ENCODE data around the gene CDKN2B-AS1. TPM values are rescaled to one million over a fixed set of nuclear protein-coding genes. Genes with fewer than 3 reads are reported as not detected.

Gene CDKN2B-AS1
- total RNA-seq, 2 donors from 2014 or later = 0.62 TPM; not detected in 1

GRCh38 chr9:22120159-22120549, 125.6 kb downstream of the CDKN2B-AS1 start:
- intact Hi-C loops (cut with DNase I) = no loop called here
- Histone ChIP-seq H3K9me3 (no peaks in the 10 kb centered on the region), H3K36me3 (no peaks in the 10 kb centered on the region), H3K4me1 (replicated peaks) (no peaks in the 10 kb centered on the region), H3K27ac (no peak overlapping the region), H3K27me3 (replicated peaks; ENCODE audit: insufficient read depth) (no peaks in the 10 kb centered on the region), H3K4me3 (no peak overlapping the region)
- WGBS = 97% methylated on average over 1 of the region's 1 CpG
- TF ChIP-seq POLR2AphosphoS5 (IDR thresholded peaks at IDR 0.05) (no peak), POLR2A (IDR thresholded peaks at IDR 0.05) (no peak)
- TF ChIP-seq, protein P1, sequence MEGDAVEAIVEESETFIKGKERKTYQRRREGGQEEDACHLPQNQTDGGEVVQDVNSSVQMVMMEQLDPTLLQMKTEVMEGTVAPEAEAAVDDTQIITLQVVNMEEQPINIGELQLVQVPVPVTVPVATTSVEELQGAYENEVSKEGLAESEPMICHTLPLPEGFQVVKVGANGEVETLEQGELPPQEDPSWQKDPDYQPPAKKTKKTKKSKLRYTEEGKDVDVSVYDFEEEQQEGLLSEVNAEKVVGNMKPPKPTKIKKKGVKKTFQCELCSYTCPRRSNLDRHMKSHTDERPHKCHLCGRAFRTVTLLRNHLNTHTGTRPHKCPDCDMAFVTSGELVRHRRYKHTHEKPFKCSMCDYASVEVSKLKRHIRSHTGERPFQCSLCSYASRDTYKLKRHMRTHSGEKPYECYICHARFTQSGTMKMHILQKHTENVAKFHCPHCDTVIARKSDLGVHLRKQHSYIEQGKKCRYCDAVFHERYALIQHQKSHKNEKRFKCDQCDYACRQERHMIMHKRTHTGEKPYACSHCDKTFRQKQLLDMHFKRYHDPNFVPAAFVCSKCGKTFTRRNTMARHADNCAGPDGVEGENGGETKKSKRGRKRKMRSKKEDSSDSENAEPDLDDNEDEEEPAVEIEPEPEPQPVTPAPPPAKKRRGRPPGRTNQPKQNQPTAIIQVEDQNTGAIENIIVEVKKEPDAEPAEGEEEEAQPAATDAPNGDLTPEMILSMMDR (IDR thresholded peaks at IDR 0.05) = no peak
- DNase-seq (ENCODE audit: low spot score) = no peak

DNA sequence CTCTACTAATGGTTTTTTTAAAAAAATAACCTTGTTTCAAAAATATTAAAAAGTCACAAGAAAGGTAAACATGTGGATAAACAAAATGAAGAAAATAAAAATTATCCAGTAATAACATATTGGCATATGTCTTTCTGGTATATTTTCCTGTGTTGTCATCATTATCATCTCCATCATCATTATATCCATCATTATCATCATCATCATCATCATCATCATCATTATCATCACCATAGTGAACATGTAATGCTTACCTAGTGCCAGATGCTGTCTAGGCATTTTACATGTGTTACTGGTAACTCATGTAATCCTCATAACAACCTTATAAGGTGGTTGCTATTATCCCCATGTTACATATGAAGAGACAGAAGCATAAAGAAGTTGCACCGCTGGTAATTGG, 126.0 kb downstream of the CDKN2B-AS1 start:
- Histone ChIP-seq H3K4me1 (replicated peaks) (no peaks in the 10 kb centered on the region), H3K27me3 (replicated peaks; ENCODE audit: insufficient read depth) (no peaks in the 10 kb centered on the region), H3K4me3 (no peak overlapping the region), H3K9me3 (no peaks in the 10 kb centered on the region), H3K27ac (no peak overlapping the region), H3K36me3 (no peaks in the 10 kb centered on the region)
- no peak for TF ChIP-seq POLR2A (IDR thresholded peaks at IDR 0.05)
- TF ChIP-seq, protein P1 (IDR thresholded peaks at IDR 0.05) = no peak
- TF ChIP-seq POLR2AphosphoS5 (IDR thresholded peaks at IDR 0.05) = no peak
- intact Hi-C loops (cut with DNase I) = no loop called here
- WGBS = 78% methylated on average over 1 of the region's 1 CpG
- DNase-seq (ENCODE audit: low spot score) = no peak

DNA sequence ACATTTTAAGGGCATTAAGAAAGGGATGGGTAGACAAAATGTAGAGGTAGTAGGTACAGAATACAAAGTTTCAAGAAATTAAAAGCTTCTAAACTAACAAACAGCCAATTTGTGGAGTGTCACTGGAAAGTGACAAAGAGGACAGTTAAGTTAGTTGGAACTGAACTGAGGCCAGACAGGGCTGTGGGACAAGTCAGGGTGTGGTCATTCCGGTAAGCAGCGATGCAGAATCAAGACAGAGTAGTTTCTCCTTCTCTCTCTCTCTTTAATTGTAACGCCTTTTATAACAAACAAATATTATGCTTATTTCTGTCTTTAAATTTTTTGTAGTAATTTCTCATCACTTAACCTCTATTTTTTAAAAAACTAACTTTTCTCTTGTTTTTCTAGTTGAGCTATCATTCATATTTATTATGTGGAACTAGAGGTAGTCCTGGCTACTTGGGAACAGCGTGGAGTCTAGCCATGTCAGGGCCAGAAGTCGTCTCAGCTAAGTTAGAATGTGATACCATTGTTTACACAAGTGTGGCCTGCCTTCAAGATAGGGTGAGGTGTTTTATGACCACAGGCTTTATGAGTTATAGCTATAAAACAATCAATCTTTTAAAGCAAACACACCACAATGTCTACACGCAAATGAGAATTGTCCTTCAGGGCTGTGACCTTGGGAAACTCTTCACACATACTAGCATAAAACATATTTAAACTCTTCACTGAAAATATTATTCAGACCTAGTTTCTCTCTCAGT, 129.8 kb downstream of the CDKN2B-AS1 start:
- Histone ChIP-seq H3K27ac (no peak overlapping the region), H3K4me3 (no peak overlapping the region), H3K36me3 (no peaks in the 10 kb centered on the region), H3K4me1 (replicated peaks) (no peaks in the 10 kb centered on the region), H3K27me3 (replicated peaks; ENCODE audit: insufficient read depth) (no peaks in the 10 kb centered on the region), H3K9me3 (no peaks in the 10 kb centered on the region)
- no peak for DNase-seq (ENCODE audit: low spot score)
- TF ChIP-seq, protein P1 (IDR thresholded peaks at IDR 0.05) = no peak
- no peak for TF ChIP-seq POLR2A (IDR thresholded peaks at IDR 0.05)
- WGBS = 30% methylated on average over 6 of the region's 6 CpGs
- intact Hi-C loops (cut with DNase I) = no loop called here

DNA sequence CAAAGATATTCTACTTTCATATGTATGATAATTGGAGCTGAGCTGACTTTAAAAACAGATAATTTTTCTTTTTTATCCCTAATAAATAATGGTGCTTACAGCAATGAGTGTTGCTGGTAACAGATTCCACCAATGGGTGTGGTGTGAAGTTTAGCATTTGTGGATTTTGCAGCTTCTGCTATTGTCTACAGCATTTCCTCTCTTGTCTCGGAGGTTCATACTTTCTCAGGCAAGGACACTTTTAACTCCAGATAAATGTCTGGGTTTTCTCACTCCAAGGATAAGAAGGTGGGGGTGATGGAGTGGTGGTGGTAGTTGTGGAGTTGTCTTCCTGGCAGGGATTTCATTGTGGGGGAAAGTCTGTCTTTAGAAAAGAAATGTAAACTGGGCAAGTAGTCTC, 134.5 kb downstream of the CDKN2B-AS1 start:
- no peak for DNase-seq (ENCODE audit: low spot score)
- Histone ChIP-seq H3K9me3 (no peaks in the 10 kb centered on the region), H3K27me3 (replicated peaks; ENCODE audit: insufficient read depth) (no peaks in the 10 kb centered on the region), H3K4me1 (replicated peaks) (no peaks in the 10 kb centered on the region), H3K27ac (no peak overlapping the region), H3K36me3 (no peaks in the 10 kb centered on the region), H3K4me3 (no peak overlapping the region)
- intact Hi-C loops (cut with DNase I) = no loop called here
- 58% methylated on average over 1 of the region's 1 CpG for WGBS
- TF ChIP-seq, protein P1 (IDR thresholded peaks at IDR 0.05) = no peak
- TF ChIP-seq POLR2A (IDR thresholded peaks at IDR 0.05) (no peak), POLR2AphosphoS5 (IDR thresholded peaks at IDR 0.05) (no peak)

GRCh38 chr9:22129633-22130032, 135.0 kb downstream of the CDKN2B-AS1 start:
- no peaks in the 10 kb centered on the region for H3K27me3 ChIP-seq (replicated peaks; ENCODE audit: insufficient read depth)
- no peaks in the 10 kb centered on the region for H3K9me3 ChIP-seq
- no peak overlapping the region for H3K27ac ChIP-seq
- H3K36me3 ChIP-seq = no peaks in the 10 kb centered on the region
- H3K4me1 ChIP-seq (replicated peaks) = no peaks in the 10 kb centered on the region
- intact Hi-C loops (cut with DNase I) = no loop called here
- no peak for TF ChIP-seq POLR2A (IDR thresholded peaks at IDR 0.05)
- TF ChIP-seq, protein P1 (IDR thresholded peaks at IDR 0.05) = no peak
- no peak for TF ChIP-seq POLR2AphosphoS5 (IDR thresholded peaks at IDR 0.05)
- no peak overlapping the region for H3K4me3 ChIP-seq
- DNase-seq (ENCODE audit: low spot score) = no peak
- WGBS = 59% methylated on average over 3 of the region's 3 CpGs
